IPS-NIHi7 (cell line): ENCODE results near the gene SDK2.
A peak's percentile ranks its signal among the peaks of the same experiment; 100 is the strongest.

Experiments used
- DNase-seq: peaks from one replicate; pipeline ENCODE4 v3.0.0; 2012; ENCODE audit warnings: mixed read lengths; ENCODE audit errors: extremely low spot score

SDK2 gene

DNA sequence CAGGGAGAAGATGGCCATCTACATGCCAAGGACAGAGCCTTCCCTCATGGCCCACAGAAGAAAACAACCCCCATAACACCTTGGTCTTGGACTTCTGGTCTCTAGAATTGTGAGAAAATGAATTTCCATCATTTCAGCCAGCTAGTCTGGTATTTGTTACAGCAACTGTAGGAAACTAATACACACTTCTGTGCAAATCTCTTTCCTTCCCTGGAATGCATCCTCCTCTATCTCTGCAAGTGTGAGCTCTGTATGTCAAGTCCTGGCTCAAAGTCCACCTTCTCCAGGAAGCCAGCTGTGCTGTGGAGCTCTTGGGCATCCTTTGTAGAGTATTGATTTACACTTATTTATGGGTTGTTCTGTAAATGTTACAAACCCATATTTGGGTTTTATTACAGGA lies 89.7 kb downstream of the SDK2 start:
- DNase-seq = no peak

DNA sequence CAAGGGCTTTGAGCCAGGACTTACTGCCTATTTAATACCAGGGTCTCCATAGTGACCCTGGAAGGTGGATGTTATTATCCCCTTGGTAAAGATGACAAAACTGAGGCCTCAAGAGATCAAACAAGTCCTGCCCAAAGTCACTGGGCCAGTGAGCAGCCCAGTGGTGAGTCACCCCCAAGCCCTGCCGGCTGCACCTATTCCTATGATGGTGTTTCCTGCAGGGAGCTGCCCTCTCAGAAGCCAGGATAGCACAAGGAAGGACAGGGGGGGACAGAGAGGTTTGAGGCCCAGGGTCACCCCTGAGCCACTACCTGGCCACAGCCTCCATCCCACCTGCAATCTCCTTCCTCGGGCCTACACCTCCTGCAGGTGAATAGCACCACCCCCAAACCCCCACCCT lies 90.9 kb downstream of the SDK2 start:
- DNase-seq = no peak

DNA sequence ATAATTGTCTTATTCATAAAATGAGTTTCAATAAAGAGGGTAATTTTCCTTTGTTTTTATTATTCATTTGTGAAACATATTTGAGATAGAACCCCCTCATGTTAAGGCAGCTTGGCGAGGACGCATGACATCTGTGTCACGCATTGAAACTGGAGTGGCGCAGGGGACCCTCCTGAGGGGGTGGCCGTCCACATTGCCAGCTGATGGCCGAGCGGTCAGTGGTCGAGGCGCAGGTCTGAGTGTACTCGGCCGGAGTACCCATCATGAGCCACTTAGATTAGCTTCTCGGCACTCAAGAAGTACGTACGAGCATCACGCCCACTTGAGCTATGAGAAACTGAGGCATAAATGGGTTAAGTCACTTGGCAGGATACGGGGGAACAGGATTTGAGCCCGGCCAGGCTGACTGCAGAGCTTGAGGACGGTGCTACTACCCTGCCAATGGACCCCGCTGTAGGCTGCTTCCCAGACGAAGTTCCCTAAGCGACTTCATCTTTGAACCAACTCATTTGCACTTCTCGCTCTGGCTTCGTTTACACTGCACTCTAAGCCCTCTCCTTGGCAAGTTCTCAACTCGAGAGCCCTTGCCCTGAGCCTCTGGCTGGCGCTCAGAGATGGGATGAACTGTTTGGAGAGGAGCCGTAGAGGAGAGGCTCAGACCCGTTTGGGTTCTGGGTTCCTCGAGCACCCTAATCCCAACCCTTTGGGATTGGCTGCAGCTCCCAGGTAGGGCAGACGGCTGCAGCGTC lies 91.8 kb downstream of the SDK2 start:
- no peak for DNase-seq

DNA sequence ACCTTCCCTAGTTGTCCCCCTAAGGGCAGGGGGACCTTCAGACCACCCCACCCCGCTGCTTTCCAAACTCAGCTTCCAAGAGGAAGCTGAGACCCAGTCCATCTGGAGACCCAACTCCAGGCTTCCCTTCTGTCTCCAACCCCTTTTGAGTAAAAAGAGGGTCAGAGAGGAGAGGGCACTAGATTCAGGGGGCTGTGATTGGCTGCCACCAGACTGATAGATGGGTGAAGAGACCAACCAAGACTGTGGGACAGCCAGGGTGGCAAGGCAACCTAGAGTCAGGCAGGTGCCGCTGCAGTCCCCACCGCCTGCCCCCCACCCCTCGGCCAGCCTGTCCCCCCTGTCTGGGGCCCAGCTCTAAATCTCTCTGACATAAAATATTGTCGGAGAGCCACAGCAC lies 92.5 kb downstream of the SDK2 start:
- DNase-seq = no peak

DNA sequence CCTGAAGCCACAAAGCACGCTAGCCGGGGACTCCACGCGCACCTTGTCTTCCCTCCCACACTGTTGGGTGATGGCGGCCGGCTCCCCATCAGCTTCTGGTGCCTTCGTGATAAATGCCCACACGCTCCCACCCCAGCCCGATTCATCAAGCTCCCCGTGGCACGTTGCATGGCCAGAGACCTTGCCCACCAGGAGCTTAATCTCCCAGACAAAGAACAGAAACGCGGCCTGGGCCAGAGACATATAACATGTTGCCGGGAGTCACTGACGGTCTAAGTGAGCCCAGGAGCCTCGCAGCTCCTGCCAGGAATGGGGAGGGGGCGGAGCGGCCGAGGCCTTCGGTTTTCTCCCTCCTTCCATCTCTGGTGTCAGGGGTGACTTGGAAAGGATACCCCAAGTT lies 93.1 kb downstream of the SDK2 start:
- no peak for DNase-seq

DNA sequence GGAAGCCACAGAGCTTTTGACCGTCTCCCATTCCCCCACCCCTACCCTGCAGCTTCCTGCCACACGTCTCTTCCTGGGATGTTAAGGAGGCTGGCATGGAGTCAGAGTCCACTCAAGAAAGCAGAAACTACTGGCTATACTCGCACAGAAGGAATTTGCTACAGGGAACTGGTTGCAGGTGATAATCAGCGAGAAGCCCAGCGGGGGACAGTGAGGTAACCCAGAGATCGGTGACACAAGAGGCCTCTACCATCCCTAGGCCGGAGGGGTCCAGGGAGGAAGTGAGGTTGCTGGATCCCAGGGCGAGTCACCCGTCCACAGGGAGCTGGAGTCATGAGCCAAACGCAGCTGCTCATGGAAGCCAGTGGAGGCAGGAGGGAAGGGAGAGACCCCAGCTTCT lies 93.7 kb downstream of the SDK2 start:
- DNase-seq = no peak

DNA sequence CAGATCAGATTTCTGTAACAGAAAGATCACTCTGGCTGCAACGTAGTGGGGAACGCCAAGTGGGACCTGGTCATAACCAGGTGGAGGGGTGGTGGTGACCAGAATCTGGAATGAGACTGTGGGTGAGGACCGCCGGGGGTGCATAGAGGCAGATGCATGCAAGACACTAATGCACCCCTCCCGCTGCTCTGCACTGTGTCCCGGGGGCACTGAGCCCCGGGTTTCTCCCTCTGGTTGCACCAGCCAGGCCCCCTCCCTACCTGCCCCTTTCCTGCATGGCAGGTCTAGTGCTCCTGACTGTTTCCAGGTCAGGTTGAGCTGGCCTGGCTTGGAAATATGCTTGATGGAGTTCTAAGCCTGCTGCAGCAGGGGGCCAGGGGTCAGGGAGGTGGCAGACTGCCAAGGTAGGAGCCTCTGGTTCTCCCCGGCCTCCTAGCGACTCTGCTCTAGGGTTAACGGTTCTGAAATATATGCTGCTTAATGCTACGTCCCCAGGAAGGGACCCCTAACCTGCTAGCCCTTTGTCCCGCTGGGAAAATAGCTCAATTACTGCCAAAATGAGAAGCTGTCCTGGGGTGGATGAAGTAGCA lies 94.3 kb downstream of the SDK2 start:
- DNase-seq = no peak

DNA sequence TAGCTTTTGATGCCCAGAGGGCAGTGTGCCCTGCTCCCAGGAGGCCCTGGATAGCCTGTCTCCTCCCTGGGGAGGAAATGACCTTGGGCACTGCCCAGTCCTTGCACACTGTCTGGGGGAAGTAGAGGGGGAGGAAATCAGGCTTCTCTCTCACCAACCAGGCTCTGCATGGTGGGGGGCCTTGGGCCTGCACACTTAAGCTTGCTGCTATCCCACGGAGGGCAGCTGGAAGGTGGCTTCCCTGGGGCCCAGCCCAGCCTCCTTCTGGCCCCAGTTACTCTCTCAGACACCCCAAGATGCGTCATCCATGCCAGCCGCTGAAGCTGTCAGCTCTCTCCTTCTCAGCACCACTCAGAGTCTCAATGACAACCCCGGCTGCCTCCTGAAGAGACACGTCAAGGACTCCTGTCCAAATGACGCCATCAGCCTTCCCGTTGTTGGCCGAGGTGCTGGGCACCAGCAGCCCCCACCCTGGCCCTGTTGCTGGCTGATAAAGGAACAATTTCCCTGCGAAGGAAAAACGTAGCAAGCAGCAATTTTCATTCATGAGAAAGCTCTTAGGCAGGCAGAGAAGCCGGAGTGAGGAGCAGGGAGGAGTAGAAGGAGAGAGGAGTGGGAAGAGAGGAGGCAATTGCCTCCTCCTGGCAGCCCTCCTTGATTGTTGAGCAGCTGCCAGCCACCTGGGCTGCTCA lies 95.5 kb downstream of the SDK2 start:
- DNase-seq = no peak

DNA sequence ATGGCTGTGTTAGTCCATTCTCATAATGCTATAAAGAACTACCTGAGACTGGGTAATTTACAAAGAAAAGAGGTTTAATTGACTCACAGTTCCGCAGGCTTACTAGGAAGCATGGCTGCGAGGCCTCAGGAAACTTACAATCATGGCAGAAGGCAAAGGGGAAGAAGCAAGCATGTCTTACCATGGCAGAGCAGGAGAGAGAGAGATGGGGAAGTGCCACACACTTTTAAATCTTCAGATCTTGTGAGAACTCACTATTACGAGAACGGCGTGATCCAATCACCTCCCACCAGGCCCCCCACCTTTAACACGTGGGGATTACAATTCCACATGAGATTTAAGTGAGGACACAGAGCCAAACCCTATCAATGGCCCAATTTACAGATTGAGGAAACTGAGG lies 96.5 kb downstream of the SDK2 start:
- no peak for DNase-seq

DNA sequence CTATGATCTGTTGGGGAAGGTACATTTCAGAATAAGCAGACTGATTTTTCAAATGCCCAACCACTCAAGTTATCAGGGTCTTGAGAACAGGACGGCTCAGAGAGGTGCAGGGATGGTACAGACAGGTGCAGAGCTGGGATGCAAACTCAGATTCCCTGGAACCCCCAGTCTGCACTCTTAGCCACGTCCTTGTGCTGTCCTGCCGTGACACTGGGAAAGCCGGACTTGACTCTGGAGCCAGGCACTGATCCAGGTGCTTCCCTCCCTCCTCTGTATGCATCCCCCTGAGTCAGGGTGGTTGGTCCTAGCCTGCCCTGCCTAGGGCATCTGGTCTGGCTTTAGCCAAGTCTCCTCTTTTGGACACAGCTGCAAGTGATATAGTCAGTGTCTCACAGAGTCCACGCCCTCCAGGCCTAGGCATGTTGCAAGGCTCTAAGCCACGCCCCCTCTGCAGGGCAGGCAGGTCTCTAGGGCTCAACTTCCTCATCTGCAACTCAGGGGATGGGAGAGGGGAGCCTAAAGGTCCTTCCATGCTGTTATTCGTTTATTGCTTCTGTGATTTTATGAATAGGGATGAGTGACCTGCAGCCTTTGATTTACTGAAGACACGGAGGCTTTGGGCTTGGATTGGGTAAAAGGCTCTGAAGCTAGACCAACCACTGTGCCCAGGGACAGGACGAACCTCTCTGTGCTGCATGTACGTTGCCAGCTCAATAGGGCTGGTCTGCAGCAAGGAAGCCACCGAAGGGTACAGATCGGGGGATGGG lies 97.3 kb downstream of the SDK2 start:
- DNase-seq = peak; percentile 84

DNA sequence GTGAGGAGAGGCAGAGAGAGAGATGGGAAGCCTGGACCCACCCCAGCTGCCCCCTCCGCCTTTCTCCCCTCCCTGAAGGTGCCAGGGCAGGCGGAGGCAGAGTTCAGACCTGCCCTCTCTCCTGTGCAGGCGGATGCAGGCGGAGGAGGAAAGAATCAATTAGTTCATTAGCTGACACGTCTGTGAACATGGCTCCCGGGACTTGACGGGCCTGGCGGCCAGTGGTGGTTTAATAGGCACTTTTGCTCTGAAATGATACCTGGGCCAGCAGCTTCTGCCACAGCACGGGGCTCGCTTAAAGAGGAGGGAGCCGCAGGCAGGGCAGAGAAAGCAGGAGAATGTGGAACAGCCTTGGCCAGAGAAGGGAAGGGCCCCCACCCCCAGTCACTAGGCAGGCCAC lies 98.1 kb downstream of the SDK2 start:
- no peak for DNase-seq

DNA sequence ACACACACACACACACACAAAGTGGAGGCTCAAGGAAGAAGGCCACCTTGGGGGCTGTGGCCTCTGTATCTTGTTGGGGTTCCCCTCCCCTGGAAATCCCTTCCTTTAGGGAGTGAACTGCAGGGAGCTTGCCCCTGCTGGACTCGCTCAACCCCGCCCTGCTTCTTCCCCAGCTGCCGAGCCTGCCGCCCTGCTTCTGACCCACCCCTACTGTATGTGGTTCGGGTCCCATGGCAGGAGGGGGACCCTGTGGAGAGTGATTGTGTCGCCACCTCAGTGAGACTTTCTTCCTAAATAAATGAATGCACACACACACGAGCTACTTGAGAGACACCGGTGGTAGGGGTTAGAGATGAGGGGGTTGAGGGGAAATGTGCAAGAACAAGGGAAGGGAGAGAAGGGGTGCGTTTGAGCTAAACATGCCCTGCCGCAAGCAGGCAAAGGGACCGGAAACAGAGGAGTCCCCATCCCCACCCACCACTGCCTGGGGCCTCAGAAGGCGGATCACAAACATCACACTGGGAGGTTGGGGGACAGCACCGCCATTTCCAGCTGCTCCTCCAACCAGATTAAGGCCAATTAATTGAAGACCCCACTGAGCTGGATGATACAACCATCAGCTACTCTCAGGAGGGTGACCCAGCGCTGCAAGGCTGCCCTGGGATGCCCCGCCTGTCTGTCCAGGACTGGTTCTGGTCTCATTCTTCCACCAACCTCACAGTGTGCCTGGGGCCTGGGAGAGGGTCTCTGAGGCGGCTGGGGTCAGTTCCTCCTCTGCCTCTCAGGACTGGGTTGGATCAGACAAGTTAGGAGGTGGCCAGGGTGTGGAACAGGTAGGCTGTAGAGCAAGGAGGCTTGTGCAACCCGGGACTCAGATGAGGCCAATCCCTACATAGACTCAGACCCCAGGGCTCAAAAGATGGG lies 98.9 kb downstream of the SDK2 start:
- DNase-seq = no peak

DNA sequence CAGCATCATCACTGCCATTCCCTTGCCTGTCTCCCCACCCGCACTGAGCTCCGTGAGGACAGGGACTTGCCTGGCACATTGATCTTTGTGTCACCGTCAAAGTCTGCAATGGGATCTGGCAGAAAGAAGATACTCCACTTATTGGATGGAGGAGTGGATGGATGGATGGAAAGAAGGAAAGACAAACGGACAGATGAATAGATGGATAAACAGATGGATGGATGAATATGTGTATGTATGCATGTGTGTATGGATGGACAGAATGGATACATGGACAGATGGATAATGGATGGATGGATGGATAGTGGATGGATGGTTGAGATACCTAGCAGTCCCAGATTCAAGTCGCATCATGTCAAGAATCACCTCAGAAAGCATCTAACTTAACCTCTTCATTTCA lies 99.9 kb downstream of the SDK2 start:
- no peak for DNase-seq

DNA sequence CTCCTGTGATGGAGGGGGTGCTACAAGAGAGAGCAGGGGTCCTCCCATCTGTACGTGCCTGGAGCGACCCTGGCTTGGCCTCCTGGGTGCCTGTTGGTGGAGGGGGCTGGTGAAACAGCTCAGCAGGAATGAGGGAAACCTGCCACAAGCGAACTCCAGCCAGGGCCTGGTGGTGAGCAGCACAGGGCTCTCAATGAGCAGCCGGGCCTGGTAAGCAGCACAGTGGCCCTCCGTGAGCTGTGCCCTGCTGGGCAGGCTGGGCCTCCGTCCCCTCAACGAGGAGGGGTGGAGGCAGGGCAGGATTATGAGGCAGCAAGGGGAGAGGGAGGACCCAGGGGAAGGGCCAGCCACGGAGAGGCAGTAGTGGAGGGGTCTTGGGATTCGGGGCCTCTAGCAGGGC lies 101.9 kb downstream of the SDK2 start:
- DNase-seq = no peak

DNA sequence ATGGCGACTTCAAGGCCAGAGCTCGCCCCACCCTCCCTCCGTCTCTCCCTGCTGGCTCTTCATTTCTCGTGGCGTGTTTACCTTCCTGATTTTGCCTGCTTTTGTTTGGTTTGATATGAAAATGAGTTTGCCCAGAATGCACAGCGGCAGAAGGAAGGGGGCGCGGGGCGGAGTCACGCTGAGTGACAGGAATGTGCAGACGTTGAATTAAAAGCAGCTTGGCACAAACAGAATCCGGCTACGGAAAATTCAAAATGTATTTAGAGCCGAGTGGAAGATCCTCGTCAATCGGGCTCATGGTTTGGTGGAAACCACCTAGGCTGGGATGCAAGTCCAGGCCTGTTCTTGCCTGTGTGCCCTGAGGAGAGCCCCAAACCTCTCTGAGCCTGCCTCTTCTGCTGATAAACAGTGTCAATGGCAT lies 102.7 kb downstream of the SDK2 start:
- DNase-seq = no peak

DNA sequence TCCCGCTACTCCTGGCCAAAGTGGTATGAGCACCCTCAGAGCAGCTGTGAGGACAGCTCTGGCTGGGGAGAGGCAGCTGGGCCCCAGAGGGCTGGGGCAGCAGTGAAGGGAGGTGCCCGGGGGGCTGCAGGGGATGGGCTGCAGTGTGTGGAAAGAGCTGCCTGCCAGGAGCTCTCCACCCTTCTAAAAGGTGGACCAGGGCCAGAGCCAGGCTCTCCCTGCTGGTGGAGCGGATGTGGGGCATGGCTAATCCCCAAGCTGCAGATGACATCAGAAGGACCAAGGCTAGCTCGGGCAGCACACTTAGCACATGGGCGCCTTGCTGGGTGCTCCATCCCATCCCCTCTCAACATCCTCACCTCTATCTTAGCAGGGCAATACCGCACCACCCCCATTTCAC lies 103.1 kb downstream of the SDK2 start:
- no peak for DNase-seq

DNA sequence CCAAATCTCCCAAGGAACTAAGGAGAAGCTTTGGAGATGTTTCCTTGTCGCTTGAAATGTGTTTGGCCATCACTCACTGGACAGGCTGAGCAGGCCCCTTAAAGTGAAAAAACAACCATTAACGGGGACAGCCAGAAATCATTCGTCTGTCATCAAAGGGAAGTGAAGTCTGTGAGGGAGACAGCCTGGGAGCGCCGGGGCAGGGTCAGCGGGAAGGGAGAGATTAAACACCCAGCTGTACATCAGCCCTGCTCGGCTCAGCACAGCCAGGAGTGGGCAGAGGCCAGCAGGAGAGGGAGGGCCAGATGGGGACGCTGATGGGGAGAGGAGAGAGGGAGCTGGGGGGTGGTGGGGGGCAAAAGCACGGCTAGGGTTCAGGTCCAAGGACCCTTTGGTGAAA lies 105.1 kb downstream of the SDK2 start:
- no peak for DNase-seq

DNA sequence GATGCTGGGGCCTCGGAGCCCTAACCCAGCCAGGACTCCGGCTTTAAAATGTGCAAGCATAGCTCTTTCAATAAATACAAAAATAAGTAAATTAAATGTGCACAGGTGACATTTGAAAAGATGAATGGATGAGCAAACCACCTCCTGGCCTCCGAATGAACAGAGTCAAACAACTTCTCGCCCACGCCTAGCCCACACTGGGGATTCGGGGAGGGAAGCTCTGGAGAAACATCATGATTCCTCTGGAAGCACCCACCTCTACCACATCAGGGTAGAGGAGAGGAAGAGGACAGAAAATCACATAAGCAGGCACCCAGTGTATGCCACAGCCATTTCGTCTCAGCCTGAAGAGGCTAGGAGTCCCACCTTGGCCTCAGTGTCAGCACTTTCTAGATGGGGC lies 105.8 kb downstream of the SDK2 start:
- DNase-seq = no peak

DNA sequence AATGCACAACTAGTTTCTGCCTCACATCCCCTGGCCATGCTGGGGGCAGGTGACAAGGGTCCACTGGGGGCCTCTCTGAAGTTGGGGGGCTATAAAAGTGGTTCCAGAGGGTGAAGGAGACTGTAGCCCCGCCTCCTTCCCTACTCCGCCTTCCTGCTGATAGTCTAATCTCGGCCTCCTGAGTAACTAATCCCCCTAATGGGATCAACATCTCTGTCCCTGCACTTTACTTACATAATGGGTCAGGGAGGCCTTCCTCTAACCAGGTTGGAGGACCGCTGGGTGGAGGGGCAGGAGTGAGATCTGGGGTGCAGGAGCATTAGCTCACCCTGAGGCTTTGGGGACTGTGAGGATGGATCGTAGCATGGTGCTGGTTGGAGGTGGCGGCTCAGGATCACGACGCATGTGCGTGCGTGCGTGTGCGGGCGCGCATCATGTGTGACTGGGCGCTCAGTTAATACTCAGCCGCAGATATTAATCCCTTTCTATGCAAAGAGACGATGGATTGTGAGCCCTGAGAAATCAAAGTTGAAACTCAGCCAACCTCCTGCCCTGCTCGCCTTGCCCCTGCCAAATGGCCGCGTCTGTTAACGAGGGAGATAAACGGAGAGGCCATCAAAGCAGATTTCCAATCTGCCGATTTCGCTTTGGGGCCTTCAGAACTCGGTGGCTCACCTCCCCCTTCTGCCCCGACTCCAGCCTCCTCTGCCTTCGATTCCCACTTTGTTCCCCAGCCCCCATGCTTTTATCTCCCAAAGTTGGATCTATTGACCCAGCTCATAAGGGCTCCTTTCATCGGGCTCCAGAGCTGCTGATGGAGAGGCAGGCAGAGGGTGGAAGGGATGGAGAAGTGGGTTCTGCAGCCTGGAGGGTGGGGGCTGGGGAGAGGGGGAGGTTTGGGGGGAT lies 107.3 kb downstream of the SDK2 start:
- DNase-seq = no peak

DNA sequence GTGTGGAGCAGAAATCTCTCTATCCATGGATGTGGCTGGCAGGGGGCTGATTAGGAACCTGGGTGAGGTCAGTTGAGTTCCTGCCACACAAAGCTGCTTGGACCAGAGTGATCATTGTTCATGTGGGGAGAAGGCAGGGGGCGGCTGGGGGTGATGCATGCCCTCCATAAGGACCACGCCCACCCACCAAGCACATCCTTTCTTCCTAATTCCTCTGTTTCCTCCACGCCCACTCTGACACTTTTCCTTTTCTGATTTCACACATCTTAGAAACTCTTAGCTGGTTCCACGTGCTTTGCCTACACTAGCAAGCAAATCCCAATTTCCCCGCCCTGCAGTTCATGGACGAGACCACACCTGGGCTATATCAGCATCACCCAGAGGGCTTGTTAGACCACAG lies 108.5 kb downstream of the SDK2 start:
- DNase-seq = no peak
